GM19324 (cell line): ENCODE data around the gene EPHB1.
A peak's percentile ranks its signal among the peaks of the same experiment; 100 is the strongest.

ENCODE experiments used
- ATAC-seq: cut with Tn5 transposase; IDR thresholded peaks from one replicate; pipeline ENCODE4 v1.9.1; 2021; ENCODE audit warnings: mild to moderate bottlenecking, moderate library complexity; ENCODE audit not compliant: unreplicated experiment, low FRiP score

Gene EPHB1

GRCh38 chr3:134933997-134934396 lies 138.9 kb downstream of the EPHB1 start:
- ATAC-seq, result no peak

GRCh38 chr3:134934933-134935332 lies 139.9 kb downstream of the EPHB1 start:
- no peak for ATAC-seq

- no peak for ATAC-seq
These were observed 142.4 kb downstream of the EPHB1 start for GRCh38 chr3:134937256-134938028.

DNA sequence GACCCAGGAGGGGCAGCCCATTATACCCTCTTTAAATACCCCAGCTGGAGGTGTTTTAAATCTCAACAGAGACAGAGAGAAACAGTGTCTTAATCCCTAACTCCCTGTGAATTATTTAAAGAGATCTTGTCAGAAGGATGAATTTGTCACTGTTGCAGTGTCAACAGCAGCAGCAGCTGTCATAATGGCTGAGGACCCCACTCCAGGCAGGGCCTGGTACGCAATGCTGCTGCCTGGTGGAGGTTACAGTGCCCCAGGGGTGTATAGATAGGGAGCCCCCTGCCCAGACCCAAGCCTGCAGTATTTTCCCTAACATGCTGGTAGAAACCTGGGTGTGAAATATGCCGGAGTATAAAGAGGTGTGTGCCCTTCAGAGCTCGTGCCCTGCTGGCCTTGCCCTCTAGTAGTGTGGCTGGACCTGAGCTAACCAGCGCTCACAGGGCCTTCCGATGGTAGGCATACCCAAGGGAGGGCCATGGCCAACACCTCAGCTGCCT lies 143.0 kb downstream of the EPHB1 start:
- no peak for ATAC-seq

GRCh38 chr3:134939978-134940377 lies 144.9 kb downstream of the EPHB1 start:
- no peak for ATAC-seq

DNA sequence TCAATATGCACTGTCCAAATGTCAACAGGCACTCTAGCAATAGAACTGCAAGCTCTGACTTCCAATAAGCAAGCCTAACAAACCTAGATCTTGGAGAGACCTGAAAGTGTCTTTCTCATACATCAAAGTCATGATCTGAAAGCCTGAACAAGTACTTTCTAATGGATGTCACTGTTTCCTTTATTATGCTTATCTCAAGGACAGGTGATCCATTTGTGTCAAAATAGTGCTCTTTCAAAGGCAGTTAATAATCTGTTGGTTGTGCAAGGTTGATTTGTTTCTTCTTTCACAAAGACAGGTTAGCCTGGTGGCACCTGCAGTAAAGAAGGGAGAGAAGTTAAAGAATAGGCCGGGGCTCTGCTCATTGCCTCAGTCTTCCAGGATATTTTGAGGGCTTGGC lies 146.8 kb downstream of the EPHB1 start:
- ATAC-seq, result no peak

DNA sequence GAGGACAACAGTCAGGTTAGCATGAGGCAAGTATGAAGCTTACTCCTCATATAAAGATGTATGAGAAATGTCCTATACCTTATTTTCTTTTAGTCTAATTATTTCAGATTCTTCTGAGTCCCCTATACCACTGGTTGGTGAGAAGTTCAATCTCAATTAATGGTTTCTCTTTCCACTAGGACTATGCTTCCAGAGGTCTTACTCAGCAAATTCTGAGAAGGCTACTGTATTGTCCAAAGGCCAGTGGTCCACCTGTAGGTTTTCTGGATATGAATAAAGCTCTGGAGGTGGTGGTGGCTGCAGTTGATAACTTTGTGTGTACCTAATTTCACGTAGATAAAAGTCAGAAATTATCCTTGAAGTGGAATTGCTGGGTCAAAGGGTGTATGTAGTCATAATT lies 149.4 kb downstream of the EPHB1 start:
- no peak for ATAC-seq

DNA sequence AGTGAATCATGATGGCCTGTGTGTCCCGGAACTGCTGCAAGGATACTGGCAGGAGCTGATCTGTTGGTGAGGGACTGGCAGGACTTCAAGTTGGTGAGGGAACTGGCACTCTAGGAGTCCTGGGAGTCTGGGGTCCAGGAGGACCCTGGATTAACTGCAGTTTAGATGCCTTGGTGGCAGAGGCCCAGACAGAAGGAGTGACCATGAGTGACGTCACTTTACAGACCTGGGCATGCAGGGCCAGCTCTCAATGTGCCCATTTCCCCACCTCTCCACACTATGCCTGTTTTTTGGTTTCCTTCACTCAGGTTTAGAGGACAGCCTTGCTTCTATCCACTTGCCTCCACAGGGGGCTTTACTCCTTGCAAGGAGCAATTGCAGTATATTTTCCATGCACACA lies 154.1 kb downstream of the EPHB1 start:
- no peak for ATAC-seq

DNA sequence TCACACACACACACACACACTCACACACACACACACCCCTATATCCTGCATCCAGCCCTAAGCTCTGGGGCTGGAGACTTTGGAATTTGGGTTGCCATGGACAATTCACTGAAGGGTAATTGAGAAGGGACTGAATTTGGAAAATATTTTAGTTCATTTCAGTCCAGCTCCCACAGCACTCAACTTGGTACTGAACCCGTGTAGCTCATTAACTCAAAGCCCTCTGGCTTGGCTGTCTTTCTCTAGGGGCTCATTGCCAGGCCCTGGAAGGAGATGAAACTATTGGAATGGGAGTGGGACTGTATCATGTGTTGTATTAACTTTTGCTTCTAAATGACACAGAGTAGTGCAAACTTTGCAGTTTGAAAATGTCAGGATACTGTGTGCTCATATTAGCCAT lies 157.3 kb downstream of the EPHB1 start:
- ATAC-seq, result no peak

DNA sequence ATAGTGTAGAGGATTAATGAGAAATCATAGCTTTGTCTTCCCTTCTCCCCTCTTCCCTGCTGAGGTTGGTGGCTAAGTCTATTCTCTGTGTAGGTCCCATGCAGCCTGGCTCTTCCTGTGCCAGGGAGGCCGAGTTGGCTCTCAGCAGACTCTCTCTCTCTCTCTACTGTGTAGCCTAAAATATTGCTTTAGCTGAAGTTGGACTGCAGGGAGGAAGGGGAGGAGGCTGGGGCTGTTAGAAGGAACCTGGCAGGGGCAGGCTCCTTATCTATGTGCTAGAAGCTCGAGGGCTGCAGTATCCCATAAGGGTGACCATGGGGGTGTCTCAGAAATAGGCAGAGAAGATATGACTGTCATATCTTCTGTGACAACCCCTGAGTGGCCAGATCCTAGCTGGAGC lies 160.8 kb downstream of the EPHB1 start:
- ATAC-seq, result no peak

GRCh38 chr3:134956395-134956794 lies 161.3 kb downstream of the EPHB1 start:
- no peak for ATAC-seq

- ATAC-seq, result no peak
These were observed 161.8 kb downstream of the EPHB1 start for GRCh38 chr3:134956844-134957243.

DNA sequence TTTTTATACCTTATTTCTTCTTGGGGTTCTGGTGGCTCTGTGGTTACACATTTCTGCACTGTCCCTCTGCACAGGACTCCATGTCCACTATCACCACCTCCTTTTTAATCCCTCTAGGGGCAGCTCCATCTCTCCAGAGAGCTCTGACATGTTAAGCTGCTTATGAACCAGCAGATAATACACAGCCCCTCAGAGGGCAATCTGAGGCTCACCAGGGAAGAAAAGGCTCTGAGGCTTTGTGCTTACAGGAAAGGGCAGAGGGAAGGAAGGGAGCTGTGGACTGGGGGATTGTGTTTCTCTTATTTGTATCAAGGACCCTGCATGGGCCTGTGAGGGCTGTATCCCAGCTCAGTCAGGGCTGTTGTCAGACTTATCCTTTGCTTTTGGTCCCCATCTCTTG lies 164.5 kb downstream of the EPHB1 start:
- no peak for ATAC-seq

GRCh38 chr3:134964226-134964625 lies 169.2 kb downstream of the EPHB1 start:
- no peak for ATAC-seq

DNA sequence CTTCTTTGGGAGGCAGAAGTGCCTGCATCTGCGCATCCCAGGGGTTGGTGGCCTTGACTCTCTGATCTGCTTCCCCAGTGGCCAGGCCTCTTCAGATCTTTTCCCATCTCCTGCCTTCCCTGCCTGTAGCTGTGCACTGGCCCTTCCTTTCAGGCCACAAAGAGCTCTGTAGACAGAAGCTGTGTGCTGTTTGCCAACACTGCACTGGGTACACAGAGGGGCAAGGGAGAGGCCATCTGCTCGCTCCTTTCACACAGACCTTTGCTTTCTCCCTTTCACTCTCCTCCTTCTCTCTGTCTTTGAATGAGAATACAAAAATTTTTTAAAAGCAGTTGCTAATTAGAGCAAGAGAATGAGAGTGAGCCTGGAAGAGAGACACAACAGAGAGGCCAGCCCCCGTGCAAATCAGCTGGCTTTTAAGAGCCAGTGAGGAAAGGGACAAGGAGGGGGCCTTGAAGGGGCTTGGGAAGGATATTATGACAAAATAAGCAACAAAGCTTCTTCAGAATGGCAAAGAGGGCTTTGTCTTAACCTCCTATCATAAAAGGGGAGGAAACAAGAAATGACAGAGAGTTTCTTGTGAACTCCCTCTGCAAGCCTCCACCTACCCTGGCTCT lies 170.9 kb downstream of the EPHB1 start:
- ATAC-seq, result no peak

DNA sequence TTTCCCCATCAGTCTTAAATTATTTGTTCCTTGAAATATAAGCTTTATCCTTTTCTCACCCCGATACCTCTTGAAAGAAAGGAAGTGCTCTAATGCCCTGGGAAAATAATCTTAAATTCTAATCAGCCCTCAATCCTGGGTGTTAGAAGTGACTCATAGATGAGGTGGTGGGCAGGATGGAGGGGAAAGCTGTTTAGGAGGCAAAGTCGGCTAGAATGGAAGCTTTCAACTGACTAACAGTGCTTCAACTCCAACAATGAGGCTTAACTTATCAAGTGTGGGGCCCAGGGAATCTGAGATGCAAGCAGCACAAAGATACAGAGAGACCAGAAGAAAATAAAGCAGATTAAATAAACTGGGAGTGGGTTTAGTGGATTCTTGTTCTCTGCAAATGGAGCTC lies 175.8 kb downstream of the EPHB1 start:
- ATAC-seq, result no peak

DNA sequence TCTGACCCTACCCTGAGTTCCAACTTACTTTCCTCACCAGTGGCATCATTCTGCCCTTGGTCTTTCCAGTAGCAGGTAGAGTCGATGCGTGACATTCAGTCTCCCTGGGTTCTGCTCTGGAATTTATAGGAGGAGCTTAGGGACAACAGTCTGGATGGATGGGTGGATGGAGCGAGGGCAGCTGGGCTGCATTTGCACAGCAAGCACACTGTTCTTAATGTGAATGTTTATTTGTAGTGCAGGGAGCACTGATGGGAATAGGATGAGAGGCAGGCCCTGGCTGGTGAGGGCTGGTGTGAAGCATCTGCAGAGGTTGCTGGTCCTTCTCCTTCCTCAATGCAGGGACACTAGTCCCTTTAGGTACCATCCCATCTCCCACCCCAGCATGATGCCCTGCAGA lies 176.2 kb downstream of the EPHB1 start:
- no peak for ATAC-seq

DNA sequence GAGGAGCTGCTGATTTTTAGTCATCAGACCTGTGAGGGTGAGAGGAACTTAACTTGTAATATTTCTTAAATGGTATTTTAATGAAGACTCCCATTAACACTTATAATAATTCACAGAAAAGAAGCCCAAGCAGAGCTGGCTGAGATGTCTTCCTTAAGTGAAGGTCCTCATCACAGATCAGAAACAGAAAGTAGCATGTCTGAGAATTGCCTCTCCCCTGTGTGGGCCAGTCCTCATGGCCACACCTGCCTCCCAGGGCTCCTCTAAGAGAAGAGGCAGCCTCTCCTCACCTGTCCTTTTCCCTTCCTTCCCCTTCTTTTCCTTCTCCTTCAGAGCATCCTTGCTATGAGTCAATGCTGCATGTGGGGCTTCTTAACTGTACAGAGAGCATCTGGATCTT lies 176.8 kb downstream of the EPHB1 start:
- ATAC-seq, result peak; percentile 54

- no peak for ATAC-seq
These were observed 177.9 kb downstream of the EPHB1 start for GRCh38 chr3:134972836-134973455.

GRCh38 chr3:134974624-134975023 lies 179.6 kb downstream of the EPHB1 start:
- no peak for ATAC-seq

- ATAC-seq, result no peak
These were observed 181.9 kb downstream of the EPHB1 start for GRCh38 chr3:134976948-134977347.

- no peak for ATAC-seq
These were observed 183.6 kb downstream of the EPHB1 start for GRCh38 chr3:134978658-134979057.
